Stimulated activated CD4-positive, alpha-beta T cell treated with anti-CD3 and anti-CD28 coated beads, TNF-alpha, amount 100 ng/mL, for 48 hours (primary cell): Measurements from ENCODE around the gene MED27.
"Not testable (repeated sequence)": the region's sequence is repeated elsewhere in the genome, so short reads cannot be mapped to it uniquely, and the experiment has no call there.

Source experiments
- DNase-seq, 3 donors: peaks; one replicate each; pipeline ENCODE4 v3.0.0-alpha.2; 2020; ENCODE audit warnings: low read depth in 3 of 3

The MED27 gene

DNA sequence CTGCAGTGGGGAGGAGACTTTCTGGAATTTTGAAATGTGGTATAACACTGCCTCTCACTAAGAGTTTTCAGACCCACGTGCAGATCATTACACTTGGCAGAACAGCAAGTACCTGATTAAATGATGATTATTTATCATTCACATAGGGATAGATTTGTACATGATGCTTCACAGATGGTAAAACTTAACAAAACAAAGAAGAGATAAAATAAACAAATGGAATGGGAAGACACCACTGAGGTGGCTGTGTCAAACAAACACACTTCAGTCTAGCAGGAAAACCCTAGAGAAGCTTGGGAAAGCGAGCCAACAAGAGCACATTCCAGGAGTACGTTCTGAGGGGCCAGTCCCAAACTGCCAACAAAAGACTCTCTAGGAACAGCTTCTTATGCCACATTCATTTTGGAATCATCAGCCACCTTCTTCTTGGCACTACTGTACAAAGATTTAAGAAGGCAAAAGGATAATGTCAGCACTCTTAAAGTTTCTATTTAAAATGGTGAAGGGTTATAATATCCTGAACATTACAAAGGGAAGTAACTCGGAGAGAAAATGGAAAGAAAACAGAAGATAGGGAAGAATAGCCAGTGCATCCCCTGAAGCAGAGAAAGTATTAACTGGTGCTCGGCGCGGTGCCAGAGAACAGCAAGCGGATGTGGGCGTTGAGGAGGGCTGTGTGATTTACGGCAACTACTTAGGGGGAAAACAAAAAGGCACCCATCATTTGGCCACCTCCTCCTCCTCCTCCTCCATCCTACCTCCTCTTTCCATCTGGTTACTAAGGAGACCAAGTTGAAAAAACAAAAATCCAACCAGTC lies 1.6 kb downstream of the MED27 start:
- DNase-seq: peak in 1 of 3 donors; percentile 13

DNA sequence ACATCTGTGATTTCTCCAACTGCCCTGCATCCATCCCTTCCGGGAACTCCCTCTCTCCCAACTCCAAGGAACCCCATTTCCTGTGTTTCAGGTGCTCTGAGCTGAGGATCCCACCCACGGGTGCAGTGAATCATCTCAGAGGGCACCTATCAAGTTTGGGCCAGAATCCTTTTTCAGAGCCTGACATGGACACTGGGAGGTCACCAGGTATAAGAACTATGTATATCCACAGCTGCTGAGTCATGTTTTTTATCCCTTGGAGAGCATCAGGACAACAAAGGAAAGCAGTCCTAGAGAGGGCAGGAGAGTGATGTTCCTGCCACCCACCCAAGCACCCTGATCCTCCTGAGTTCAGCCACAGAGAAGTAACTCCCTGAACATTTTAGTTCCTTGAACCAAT lies 3.8 kb downstream of the MED27 start:
- no peak for DNase-seq

- DNase-seq: no peak
Measured at GRCh38 chr9:132074736-132075135, 4.9 kb downstream of the MED27 start.

DNA sequence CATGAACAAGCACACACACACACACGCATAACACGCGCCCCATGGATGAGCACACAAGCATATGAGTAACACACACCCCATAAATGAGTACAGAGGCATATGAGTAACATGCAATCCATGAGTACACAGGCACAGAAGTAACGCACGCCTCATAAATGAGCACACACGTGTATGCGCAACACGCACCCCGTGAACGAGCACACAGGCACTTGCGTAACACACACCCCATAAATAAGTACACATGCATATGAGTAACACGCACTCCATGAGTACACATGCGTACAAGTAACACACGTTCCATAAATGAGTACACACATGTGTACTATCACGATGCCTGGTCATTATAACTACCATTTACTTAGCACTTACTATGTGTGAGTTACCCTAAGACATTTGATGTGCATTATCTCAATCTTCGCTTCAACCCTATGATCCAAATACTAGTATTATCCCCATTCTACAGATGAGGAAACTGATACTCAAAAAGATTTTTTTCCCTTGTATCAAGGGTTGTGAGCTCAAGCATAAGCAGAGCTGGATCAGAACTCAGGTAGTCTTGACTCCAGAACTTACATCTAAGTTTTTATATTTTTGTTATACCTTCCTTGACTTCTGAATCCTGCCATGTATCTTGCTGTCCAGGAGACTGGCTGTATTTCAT lies 7.7 kb downstream of the MED27 start:
- no peak for DNase-seq

- DNase-seq: no peak
Measured at GRCh38 chr9:132069046-132069898, 10.4 kb downstream of the MED27 start.

DNA sequence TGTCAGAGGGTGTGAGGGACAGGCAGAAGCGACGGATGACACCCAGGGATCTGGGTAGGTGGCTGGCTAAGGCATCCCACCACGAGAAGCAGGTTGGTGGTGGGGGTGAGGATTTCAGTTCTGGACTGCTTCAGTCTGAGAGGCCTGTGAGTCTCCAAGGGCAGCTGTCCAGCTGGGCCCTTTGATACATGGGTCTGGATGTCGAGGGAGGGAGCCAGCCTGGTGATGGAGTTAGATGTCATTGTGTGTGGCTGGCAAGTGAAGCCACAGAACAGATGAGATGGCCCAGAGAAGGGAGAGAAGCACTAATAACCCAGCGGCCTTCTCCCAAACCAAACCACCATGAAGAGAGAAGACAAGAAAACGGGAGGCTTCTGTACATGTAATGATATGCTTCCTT lies 11.1 kb downstream of the MED27 start:
- no peak for DNase-seq

DNA sequence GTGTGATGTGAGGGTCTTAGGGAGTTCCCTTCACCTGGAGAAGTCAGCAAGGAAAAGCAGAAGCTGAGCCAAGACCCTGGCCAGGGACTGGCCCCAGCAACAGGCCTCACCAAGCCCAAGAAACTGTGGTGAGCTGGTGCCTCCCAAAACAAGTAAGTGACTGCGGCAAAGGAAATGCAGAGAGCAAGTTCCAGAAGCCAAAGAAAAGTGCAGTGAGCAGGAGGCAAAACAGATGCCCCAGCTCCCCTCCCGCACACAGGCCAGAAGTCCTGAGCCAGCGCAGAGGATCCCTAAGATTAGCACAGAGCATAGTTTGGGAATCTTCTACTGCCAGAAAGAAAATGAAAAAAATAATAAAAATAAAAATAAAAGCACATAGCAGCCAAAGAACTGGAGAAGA lies 13.2 kb downstream of the MED27 start:
- no peak for DNase-seq

- DNase-seq: no peak
Measured at GRCh38 chr9:132066057-132066456, 13.6 kb downstream of the MED27 start.

- DNase-seq: no peak
Measured at GRCh38 chr9:132063281-132063680, 16.4 kb downstream of the MED27 start.

GRCh38 chr9:132062806-132063205 lies 16.9 kb downstream of the MED27 start:
- no peak for DNase-seq

- no peak for DNase-seq
Measured at GRCh38 chr9:132061526-132061925, 18.1 kb downstream of the MED27 start.

GRCh38 chr9:132059361-132059760 lies 20.3 kb downstream of the MED27 start:
- no peak for DNase-seq

- not testable (repeated sequence) for DNase-seq
Measured at GRCh38 chr9:132058226-132058625, 21.4 kb downstream of the MED27 start.

DNA sequence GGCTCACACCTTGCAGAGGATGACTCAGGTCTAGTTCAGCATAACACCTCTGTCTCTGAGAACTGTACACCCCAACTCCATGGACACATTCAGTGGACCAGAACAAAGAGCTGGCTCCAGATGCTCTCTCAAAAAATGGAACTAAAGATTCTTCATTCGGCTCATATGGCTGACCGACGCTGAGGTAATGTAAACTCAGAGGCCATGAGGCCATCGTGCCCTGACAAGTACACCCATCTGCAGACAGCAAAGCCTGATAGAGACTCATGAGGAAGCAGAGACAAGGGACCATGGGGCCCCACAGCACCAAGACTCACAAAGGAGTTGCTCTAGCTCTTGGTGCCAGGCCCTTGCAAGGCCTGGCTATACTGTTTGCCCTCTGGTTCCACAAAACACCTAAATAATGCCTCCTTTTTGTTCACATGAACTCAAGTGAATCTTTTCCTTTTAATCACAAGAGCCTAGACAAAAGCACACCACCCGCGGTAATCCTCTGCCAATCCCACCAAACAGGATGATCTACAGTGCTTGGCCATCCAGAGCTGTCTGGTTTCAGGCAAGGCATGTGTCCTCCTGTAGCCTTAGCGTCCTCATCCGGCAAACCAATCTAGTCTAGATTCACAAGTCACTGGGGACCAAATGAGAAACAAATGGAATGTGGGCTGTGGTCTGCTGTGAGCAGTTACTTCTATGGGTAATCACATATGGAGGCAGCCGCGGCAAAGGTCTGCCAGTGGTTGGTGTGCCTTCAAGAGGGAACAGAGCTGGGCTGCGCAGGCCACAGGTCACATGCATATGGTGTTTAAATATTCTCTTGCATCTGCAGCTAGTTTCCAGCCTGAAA lies 22.7 kb downstream of the MED27 start:
- no peak for DNase-seq

DNA sequence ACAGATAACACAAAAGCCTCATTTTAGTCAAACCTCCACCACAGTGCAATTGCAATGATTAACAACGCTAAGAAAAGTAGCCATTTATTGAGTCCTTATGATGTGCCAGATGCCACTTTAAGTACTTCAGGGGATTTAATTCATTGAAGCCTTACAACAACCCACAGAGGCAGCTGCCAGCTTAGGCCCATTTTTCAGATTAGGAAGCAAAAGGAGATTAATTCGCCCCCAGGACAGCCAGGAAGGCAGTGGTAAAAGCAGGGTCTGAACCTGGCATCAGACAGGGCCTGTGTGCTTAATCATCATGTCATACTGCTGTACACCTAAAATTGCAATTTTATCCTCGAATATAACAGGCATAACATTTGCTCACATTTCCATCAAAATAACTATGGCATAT lies 23.9 kb downstream of the MED27 start:
- no peak for DNase-seq

DNA sequence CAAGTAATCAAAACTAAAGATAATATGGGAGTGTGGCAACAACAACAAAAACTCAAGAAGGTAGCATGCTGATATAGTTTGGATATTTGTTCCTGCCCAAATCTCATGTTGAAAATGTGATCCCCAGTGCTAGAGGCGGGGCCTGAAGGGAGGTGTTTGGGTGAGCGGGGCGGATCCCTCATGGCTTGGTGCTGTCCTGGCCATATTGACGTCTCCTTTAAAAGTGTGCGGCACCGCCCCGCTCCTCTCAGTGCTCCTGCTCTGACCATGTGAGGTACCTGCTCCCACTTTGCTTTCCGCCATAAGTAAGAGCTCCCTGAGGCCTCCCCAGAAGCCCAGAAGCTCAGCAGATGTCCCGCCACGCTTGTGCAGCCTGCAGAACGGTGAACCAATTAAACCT lies 25.6 kb downstream of the MED27 start:
- DNase-seq: no peak

DNA sequence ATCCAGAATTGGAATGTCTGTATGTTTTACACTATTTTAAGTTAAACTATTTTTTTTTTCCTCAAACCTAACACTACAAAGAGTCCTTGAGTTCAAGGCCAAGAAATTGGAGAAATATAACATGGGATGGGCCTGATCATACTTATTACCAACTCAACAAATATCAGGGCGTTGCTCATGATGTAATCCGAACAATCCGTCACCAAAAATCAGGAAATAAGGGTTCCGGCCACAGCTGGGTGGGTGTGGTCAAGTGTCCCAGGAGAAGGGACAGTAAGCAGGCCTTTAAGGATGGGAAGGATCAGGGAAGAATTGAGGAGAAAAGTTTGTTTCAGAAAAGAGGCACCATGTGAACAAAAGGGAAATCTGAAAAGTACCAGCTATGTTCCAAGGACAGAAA lies 29.8 kb downstream of the MED27 start:
- DNase-seq: no peak

DNA sequence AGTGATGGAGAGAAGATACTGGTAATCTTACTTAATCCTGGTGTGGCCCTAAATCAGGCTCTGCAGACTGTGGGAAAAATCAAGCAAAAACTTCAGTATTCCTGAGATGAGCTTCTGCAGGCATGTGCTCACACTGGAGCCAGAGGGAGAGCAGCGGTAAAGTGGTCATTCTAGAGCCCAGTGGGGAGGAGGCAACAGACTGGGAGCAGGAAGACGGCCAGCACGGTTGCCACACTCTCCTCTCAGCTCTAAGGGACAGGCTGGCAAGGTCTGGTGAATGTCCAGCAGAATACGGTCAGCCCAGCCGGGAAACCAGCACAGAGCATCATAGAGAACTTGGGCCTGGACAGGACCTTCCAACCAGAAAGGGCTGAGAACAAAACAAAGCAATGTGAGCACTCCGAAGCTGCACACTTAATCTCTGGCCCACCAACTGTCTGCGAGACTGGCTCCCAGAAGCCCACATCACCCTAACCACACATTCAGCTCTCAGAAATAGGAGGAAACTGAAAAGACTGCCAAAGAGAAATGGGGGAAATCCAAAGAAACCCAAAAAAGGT lies 30.3 kb downstream of the MED27 start:
- no peak for DNase-seq

DNA sequence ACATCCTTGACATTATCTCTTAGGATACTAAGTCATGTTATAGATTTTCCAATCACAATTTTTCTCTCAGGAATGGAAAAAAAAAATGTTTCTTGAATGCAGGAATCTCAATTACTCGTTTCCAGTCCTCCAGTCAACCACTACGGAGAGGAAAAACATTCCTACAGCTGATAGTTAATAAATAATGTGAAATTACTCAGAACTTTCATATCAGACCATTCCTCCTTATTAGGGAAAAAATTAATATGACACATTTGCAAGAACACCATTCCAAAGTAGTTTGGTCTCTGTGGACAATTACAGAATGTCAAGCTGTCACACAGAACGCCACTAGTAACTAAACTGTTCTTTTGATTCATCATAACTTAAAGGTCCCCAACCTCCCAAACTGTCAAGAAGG lies 31.5 kb downstream of the MED27 start:
- no peak for DNase-seq

GRCh38 chr9:132046456-132046855 lies 33.2 kb downstream of the MED27 start:
- no peak for DNase-seq

- no peak for DNase-seq
Measured at GRCh38 chr9:132044176-132044875, 35.3 kb downstream of the MED27 start.
